Neural crest cell (in vitro differentiated cells): ENCODE data around the gene OR2L8. TPM values are rescaled to one million over a fixed set of nuclear protein-coding genes. Genes with fewer than 3 reads are reported as not detected.

Experiments
- DNase-seq: peaks from one replicate; pipeline ENCODE4 v3.0.0; 2021; ENCODE audit warnings: low read depth, mixed read lengths, low spot score
- H3K27ac Mint-ChIP-seq: one replicate; pipeline ENCODE4 v1.8.0; 2021; ENCODE audit warnings: mild to moderate bottlenecking, mixed read lengths; ENCODE audit not compliant: unreplicated experiment
- H3K27me3 Mint-ChIP-seq: 2 replicates; pipeline ENCODE4 v1.8.0; 2021; ENCODE audit warnings: low read depth, mild to moderate bottlenecking, mixed read lengths
- H3K36me3 Mint-ChIP-seq: 2 replicates; pipeline ENCODE4 v1.8.0; 2021; ENCODE audit warnings: low read depth, mild to moderate bottlenecking, mixed read lengths
- H3K4me1 Mint-ChIP-seq: 2 replicates; pipeline ENCODE4 v1.8.0; 2021; ENCODE audit warnings: mixed read lengths
- H3K4me3 Mint-ChIP-seq: one replicate; pipeline ENCODE4 v1.8.0; 2021; ENCODE audit warnings: mild to moderate bottlenecking, mixed read lengths
- H3K9me3 Mint-ChIP-seq: 2 replicates; pipeline ENCODE4 v1.8.0; 2021; ENCODE audit warnings: mixed read lengths
- total RNA-seq: library from RNA; stranded (reverse); gene quantifications from 2 replicates; pipeline ENCODE4 v1.2.1, GENCODE V29; 2021
- TF ChIP-seq, protein P1 (sequence below): fragments of 200-600 bp; sonication (generic); conservative IDR thresholded peaks from 2 replicates; pipeline ENCODE4 v1.5.0; 2021; ENCODE audit warnings: antibody characterized with exemption, mild to moderate bottlenecking

The OR2L8 gene
- total RNA-seq, 1 donor from 2014 or later = not detected

DNA sequence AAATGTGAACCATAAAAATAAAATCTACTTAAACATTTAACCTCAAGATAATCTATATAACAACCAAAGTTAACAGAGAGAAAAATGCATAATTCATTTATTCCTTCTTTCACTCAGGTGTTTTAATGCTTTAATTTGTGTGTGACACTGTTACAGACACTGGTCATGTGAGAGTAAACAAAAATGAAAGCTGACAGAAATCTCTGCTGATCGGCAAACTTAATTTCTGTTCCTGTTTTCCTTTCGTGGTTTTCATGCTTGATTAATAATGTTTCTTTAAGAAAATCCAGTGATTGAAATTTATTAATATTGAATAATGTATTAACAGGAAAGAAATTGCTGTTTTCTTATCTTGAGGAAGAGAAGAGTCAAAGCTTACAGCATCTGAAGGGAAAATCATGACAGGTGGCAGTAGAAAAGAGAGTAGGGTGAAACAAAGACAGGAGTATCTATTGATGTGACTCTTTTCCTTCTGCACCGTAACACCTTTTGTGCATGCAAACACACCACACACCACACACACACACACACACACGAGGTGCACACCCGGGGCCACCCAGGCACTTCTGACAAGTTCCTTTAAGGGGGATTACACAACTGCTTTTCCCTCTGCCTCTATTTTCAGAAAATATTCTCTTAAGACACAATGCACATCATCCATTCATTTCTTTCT is 18.0 kb downstream of the OR2L8 start:
- Mint-ChIP-seq H3K36me3 (no peaks in the 10 kb centered on the region), H3K27ac (no peak overlapping the region), H3K4me3 (no peak overlapping the region), H3K27me3 (no peaks in the 10 kb centered on the region), H3K4me1 (no peaks in the 10 kb centered on the region), H3K9me3 (peaks cover 12% of the 10 kb centered on the region)
- no peak for DNase-seq
- TF ChIP-seq, protein P1, sequence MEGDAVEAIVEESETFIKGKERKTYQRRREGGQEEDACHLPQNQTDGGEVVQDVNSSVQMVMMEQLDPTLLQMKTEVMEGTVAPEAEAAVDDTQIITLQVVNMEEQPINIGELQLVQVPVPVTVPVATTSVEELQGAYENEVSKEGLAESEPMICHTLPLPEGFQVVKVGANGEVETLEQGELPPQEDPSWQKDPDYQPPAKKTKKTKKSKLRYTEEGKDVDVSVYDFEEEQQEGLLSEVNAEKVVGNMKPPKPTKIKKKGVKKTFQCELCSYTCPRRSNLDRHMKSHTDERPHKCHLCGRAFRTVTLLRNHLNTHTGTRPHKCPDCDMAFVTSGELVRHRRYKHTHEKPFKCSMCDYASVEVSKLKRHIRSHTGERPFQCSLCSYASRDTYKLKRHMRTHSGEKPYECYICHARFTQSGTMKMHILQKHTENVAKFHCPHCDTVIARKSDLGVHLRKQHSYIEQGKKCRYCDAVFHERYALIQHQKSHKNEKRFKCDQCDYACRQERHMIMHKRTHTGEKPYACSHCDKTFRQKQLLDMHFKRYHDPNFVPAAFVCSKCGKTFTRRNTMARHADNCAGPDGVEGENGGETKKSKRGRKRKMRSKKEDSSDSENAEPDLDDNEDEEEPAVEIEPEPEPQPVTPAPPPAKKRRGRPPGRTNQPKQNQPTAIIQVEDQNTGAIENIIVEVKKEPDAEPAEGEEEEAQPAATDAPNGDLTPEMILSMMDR = no peak

DNA sequence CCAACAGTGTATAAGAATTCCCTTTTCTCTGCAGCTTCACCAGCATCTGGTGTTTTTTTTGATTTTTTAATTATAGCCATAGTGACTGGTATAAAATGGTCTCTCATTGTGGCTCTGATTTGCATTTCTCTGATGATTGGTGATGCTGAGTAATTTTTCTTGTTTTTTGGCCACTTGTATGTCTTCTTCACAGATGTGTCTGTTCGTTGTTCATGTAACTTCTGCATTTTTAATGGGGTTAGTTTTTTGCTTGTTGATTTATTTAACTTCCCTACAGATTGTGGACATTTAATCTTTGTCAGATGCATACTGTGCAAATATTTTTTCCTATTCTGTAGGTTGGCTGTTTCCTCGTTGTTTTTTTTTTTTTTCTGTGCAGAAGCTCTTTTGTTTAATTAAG is 44.3 kb downstream of the OR2L8 start:
- no peaks in the 10 kb centered on the region for H3K4me1 Mint-ChIP-seq
- peaks cover 35% of the 10 kb centered on the region for H3K9me3 Mint-ChIP-seq
- H3K27me3 Mint-ChIP-seq = no peaks in the 10 kb centered on the region
- no peak overlapping the region for H3K27ac Mint-ChIP-seq
- TF ChIP-seq, protein P1 = no peak
- no peak for DNase-seq
- H3K4me3 Mint-ChIP-seq = no peak overlapping the region
- peaks cover 15% of the 10 kb centered on the region for H3K36me3 Mint-ChIP-seq

- Mint-ChIP-seq H3K4me1 (no peaks in the 10 kb centered on the region), H3K9me3 (peaks cover 26% of the 10 kb centered on the region), H3K27me3 (no peaks in the 10 kb centered on the region), H3K4me3 (no peak overlapping the region), H3K27ac (no peak overlapping the region), H3K36me3 (peaks cover 7% of the 10 kb centered on the region)
- TF ChIP-seq, protein P1 = no peak
- DNase-seq = no peak
These were observed 50.2 kb downstream of the OR2L8 start for GRCh38 chr1:247998811-247999210.

Other genes starting within 250 kb of the OR2L8 start
- gene OR6F1, start 232.2 kb upstream of the OR2L8 start, total RNA-seq = not detected in 2 replicates
- not detected in 2 replicates for gene OR14K1, start 210.2 kb upstream of the OR2L8 start, total RNA-seq
- not detected in 2 replicates for gene OR14A2, start 200.7 kb upstream of the OR2L8 start, total RNA-seq
- not detected in 2 replicates for gene OR1C1, start 188.3 kb upstream of the OR2L8 start, total RNA-seq
- not detected in 2 replicates for gene OR14A16, start 124.7 kb upstream of the OR2L8 start, total RNA-seq
- gene OR11L1, start 107.0 kb upstream of the OR2L8 start, total RNA-seq = not detected in 2 replicates
- gene TRIM58, start 91.7 kb upstream of the OR2L8 start, total RNA-seq = 1.6 and 2.1 TPM in 2 replicates
- gene OR2W3, start 53.3 kb upstream of the OR2L8 start, total RNA-seq = 0.75 and 0.96 TPM in 2 replicates
- not detected in 2 replicates for gene OR2T8, start 28.6 kb upstream of the OR2L8 start, total RNA-seq
- gene OR2AJ1, start 24.0 kb upstream of the OR2L8 start, total RNA-seq = not detected in 2 replicates
- gene OR2AK2, start 16.4 kb downstream of the OR2L8 start, total RNA-seq = not detected in 2 replicates
- not detected in 2 replicates for gene OR2L5, start 64.8 kb downstream of the OR2L8 start, total RNA-seq
- 0.09 TPM in 2 replicates for gene OR2L2, start 81.2 kb downstream of the OR2L8 start, total RNA-seq
- not detected in 2 replicates for gene OR2L3, start 98.0 kb downstream of the OR2L8 start, total RNA-seq
- not detected in 2 replicates for gene OR2L13, start 146.3 kb downstream of the OR2L8 start, total RNA-seq
- gene OR2M5, start 196.3 kb downstream of the OR2L8 start, total RNA-seq = not detected in 2 replicates
- gene OR2M2, start 226.0 kb downstream of the OR2L8 start, total RNA-seq = not detected in 2 replicates
- not detected in 2 replicates for gene OR2M3, start 248.4 kb downstream of the OR2L8 start, total RNA-seq